ENCODE results near the gene CCDC107. TPM values are rescaled to one million over a fixed set of nuclear protein-coding genes. Genes with fewer than 3 reads are reported as not detected.

The CCDC107 gene
- total and polyA plus RNA-seq, 2 of the 13 experiments (the other 11 are each of a cell fraction or from before 2014, with no cell fraction given), result 7.1 to 15.2 TPM

DNA sequence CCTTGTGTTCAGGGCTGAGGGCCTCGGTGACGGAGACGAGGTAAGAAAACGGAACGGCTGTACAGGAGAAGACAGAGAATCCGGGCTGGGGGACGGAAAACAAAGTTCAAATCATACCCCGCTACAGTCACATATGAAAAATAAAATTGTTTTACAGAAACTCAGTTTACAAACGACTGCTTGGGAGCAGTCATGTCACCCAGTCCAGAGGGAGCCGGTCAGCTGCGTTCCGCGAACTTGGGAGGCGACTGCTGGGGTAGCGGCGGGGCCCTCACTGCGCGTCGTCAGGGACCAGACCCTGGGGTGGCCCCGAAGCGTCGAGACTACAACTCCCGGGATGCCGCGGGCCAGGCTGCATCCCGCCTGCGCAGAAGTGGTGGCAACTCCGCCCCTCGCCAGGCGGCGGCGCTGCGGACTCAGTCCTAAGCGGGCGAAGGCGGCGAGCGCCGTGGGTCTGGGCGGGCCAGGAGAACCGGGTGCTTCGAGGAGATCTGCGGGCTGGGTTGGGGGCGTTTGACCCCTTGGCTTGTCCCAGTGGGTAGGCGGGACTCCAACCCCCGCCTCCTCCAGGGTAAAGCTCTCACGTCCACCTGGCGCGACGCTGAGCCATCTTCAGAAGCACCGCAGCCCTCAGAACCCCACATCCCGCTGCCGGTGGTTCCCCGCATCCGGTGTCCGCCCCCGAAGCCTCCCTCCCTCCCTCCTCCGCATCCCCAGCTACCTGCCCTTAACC, 11.4 kb upstream of the CCDC107 start (continued):
- TF ChIP-seq, protein P1, sequence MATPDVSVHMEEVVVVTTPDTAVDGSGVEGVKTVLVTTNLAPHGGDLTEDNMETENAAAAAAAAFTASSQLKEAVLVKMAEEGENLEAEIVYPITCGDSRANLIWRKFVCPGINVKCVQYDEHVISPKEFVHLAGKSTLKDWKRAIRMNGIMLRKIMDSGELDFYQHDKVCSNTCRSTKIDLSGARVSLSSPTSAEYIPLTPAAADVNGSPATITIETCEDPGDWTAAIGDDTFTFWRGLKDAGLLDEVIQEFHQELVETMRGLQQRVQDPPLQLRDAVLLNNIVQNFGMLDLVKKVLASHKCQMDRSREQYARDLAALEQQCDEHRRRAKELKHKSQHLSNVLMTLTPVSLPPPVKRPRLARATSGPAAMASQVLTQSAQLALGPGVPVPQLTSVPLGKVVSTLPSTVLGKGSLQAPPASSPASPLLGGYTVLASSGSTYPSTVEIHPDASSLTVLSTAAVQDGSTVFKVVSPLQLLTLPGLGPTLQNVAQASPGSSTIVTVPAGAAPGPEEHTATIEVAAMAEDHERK (CRISPR knock-in tag; IDR thresholded peaks at IDR 0.05; ENCODE audit: low read depth), result no peak
- TF ChIP-seq ZNF33B (CRISPR knock-in tag; IDR thresholded peaks at IDR 0.05), result peak; percentile 59; the same call in 1 of the 2 replicates
- peak; percentile 66 for TF ChIP-seq BRCA1 (CRISPR knock-in tag; IDR thresholded peaks at IDR 0.05)
- TF ChIP-seq NRL (CRISPR knock-in tag; IDR thresholded peaks at IDR 0.05; ENCODE audit: borderline replicate concordance), result 0 out of 2 replicates have a peak, but pooled peaks have one; percentile 45
- no peak for TF ChIP-seq SOX6 (IDR thresholded peaks at IDR 0.05)
- peak; percentile 54; the same call in 1 of the 2 replicates for TF ChIP-seq SOX6 (CRISPR knock-in tag; IDR thresholded peaks at IDR 0.05)
- TF ChIP-seq, protein P2, sequence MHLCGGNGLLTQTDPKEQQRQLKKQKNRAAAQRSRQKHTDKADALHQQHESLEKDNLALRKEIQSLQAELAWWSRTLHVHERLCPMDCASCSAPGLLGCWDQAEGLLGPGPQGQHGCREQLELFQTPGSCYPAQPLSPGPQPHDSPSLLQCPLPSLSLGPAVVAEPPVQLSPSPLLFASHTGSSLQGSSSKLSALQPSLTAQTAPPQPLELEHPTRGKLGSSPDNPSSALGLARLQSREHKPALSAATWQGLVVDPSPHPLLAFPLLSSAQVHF (CRISPR knock-in tag; IDR thresholded peaks at IDR 0.05), result no peak
- TF ChIP-seq ZNF616 (CRISPR knock-in tag; IDR thresholded peaks at IDR 0.05; ENCODE audit: low read depth), result no peak
- no peak for TF ChIP-seq ZFP36 (IDR thresholded peaks at IDR 0.05; ENCODE audit: borderline replicate concordance, low read depth, low read length, partially characterized antibody)
- TF ChIP-seq, protein P3, sequence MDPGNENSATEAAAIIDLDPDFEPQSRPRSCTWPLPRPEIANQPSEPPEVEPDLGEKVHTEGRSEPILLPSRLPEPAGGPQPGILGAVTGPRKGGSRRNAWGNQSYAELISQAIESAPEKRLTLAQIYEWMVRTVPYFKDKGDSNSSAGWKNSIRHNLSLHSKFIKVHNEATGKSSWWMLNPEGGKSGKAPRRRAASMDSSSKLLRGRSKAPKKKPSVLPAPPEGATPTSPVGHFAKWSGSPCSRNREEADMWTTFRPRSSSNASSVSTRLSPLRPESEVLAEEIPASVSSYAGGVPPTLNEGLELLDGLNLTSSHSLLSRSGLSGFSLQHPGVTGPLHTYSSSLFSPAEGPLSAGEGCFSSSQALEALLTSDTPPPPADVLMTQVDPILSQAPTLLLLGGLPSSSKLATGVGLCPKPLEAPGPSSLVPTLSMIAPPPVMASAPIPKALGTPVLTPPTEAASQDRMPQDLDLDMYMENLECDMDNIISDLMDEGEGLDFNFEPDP (CRISPR knock-in tag; conservative IDR thresholded peaks at IDR 0.05), result 0 out of 2 replicates have a peak, but pooled peaks have one; percentile 0
- TF ChIP-seq EEA1 (CRISPR knock-in tag; IDR thresholded peaks at IDR 0.05; ENCODE audit: borderline replicate concordance), result 0 out of 2 replicates have a peak, but pooled peaks have one; percentile 27
- peak; percentile 47; the same call in 1 of the 2 replicates for TF ChIP-seq MEIS2 (CRISPR knock-in tag; IDR thresholded peaks at IDR 0.05)
- TF ChIP-seq, protein P4, sequence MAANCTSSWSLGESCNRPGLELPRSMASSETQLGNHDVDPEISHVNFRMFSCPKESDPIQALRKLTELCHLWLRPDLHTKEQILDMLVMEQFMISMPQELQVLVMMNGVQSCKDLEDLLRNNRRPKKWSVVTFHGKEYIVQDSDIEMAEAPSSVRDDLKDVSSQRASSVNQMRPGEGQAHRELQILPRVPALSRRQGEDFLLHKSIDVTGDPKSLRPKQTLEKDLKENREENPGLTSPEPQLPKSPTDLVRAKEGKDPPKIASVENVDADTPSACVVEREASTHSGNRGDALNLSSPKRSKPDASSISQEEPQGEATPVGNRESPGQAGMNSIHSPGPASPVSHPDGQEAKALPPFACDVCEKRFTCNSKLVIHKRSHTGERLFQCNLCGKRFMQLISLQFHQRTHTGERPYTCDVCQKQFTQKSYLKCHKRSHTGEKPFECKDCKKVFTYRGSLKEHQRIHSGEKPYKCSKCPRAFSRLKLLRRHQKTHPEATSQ (CRISPR knock-in tag; IDR thresholded peaks at IDR 0.05; ENCODE audit: borderline replicate concordance), result no peak
- peak; percentile 75; the same call in 1 of the 2 replicates for TF ChIP-seq CBFB (CRISPR knock-in tag; IDR thresholded peaks at IDR 0.05)
- TF ChIP-seq SMYD3 (CRISPR knock-in tag; IDR thresholded peaks at IDR 0.05), result no peak
- peak; percentile 86 for TF ChIP-seq ZSCAN21 (CRISPR knock-in tag; IDR thresholded peaks at IDR 0.05; ENCODE audit: borderline replicate concordance)
- TF ChIP-seq, protein P5, sequence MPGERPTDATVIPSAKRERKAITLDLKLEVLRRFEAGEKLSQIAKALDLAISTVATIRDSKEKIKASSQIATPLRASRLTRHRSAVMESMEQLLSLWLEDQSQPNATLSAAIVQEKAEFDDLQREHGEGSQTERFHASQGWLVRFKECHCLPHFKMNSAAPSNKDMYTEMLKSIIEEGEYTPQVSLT (CRISPR knock-in tag; IDR thresholded peaks at IDR 0.05; ENCODE audit: borderline replicate concordance, low read depth), result peak; percentile 80; the same call in 1 of the 2 replicates
- no peak for TF ChIP-seq ZNF720 (CRISPR knock-in tag; IDR thresholded peaks at IDR 0.05)
- TF ChIP-seq GABPB1 (CRISPR knock-in tag; IDR thresholded peaks at IDR 0.05), result peak; percentile 92
- no peak for TF ChIP-seq ZSCAN29 (CRISPR knock-in tag; conservative IDR thresholded peaks at IDR 0.05)
- peak; percentile 53; the same call in 1 of the 2 replicates for TF ChIP-seq ZMYM4 (CRISPR knock-in tag; IDR thresholded peaks at IDR 0.05)
